ENCODE measurements around the gene CDH12.

The CDH12 gene

GRCh38 chr5:22764736-22765135 is 88.4 kb downstream of the CDH12 start:
- DNase-seq (ENCODE audit: low read depth in 2 of 2), result no peak

- no peak for DNase-seq (ENCODE audit: low read depth in 2 of 2)
Observed at GRCh38 chr5:22757776-22758175, 95.4 kb downstream of the CDH12 start.

- DNase-seq (ENCODE audit: low read depth in 2 of 2), result no peak
Observed at GRCh38 chr5:22754155-22754554, 99.0 kb downstream of the CDH12 start.

- DNase-seq (ENCODE audit: low read depth in 2 of 2), result no peak
Observed at GRCh38 chr5:22751536-22751935, 101.6 kb downstream of the CDH12 start.

- DNase-seq (ENCODE audit: low read depth in 2 of 2), result no peak
Observed at GRCh38 chr5:22736443-22737003, 116.6 kb downstream of the CDH12 start.

GRCh38 chr5:22734907-22735306 is 118.2 kb downstream of the CDH12 start:
- no peak for DNase-seq (ENCODE audit: low read depth in 2 of 2)

- DNase-seq (ENCODE audit: low read depth in 2 of 2), result no peak
Observed at GRCh38 chr5:22728610-22729009, 124.5 kb downstream of the CDH12 start.

GRCh38 chr5:22722491-22722890 is 130.7 kb downstream of the CDH12 start:
- DNase-seq (ENCODE audit: low read depth in 2 of 2), result no peak

GRCh38 chr5:22722056-22722455 is 131.1 kb downstream of the CDH12 start:
- no peak for DNase-seq (ENCODE audit: low read depth in 2 of 2)

GRCh38 chr5:22719842-22720241 is 133.3 kb downstream of the CDH12 start:
- DNase-seq (ENCODE audit: low read depth in 2 of 2), result no peak

- DNase-seq (ENCODE audit: low read depth in 2 of 2), result no peak
Observed at GRCh38 chr5:22710660-22711059, 142.5 kb downstream of the CDH12 start.

GRCh38 chr5:22709743-22710142 is 143.4 kb downstream of the CDH12 start:
- no peak for DNase-seq (ENCODE audit: low read depth in 2 of 2)

GRCh38 chr5:22708770-22709328 is 144.3 kb downstream of the CDH12 start:
- no peak for DNase-seq (ENCODE audit: low read depth in 2 of 2)

GRCh38 chr5:22706901-22707300 is 146.2 kb downstream of the CDH12 start:
- DNase-seq (ENCODE audit: low read depth in 2 of 2), result no peak

- no peak for DNase-seq (ENCODE audit: low read depth in 2 of 2)
Observed at GRCh38 chr5:22699319-22699718, 153.8 kb downstream of the CDH12 start.

GRCh38 chr5:22693121-22693520 is 160.0 kb downstream of the CDH12 start:
- DNase-seq (ENCODE audit: low read depth in 2 of 2), result no peak

GRCh38 chr5:22683050-22683449 is 170.1 kb downstream of the CDH12 start:
- DNase-seq (ENCODE audit: low read depth in 2 of 2), result no peak

- no peak for DNase-seq (ENCODE audit: low read depth in 2 of 2)
Observed at GRCh38 chr5:22678886-22679285, 174.3 kb downstream of the CDH12 start.

GRCh38 chr5:22673131-22673530 is 180.0 kb downstream of the CDH12 start:
- no peak for DNase-seq (ENCODE audit: low read depth in 2 of 2)

GRCh38 chr5:22669345-22669744 is 183.8 kb downstream of the CDH12 start:
- no peak for DNase-seq (ENCODE audit: low read depth in 2 of 2)

GRCh38 chr5:22665801-22666200 is 187.3 kb downstream of the CDH12 start:
- DNase-seq (ENCODE audit: low read depth in 2 of 2), result no peak

- no peak for DNase-seq (ENCODE audit: low read depth in 2 of 2)
Observed at GRCh38 chr5:22663134-22663533, 190.0 kb downstream of the CDH12 start.

- DNase-seq (ENCODE audit: low read depth in 2 of 2), result no peak
Observed at GRCh38 chr5:22662391-22662790, 190.8 kb downstream of the CDH12 start.

GRCh38 chr5:22651355-22651754 is 201.8 kb downstream of the CDH12 start:
- no peak for DNase-seq (ENCODE audit: low read depth in 2 of 2)
